ENCODE measurements around the gene LCNL1.
A peak's percentile ranks its signal among the peaks of the same experiment; 100 is the strongest.
"Not testable (repeated sequence)": the region's sequence is repeated elsewhere in the genome, so short reads cannot be mapped to it uniquely, and the experiment has no call there.

LCNL1 gene

DNA sequence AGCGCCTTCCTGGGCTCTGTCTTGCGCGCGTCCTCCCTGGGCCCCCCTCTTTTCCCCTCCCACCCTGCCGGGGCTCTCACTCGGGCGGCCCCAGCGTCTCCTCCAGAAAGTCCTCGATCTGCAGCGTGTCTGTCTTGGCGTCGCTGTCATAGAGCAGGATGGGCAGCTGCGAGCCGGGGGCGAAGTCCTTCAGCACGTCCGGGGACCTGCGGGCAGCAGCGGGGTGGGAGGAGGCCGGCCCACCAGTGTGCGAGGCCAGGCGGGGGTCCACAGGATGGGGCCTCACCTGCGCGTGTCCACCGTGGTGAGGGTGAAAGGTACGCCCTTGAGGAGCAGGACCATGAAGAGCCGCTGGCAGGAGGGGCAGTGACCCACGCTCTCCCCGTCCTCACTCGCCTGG lies 12.6 kb downstream of the LCNL1 start:
- no peak for DNase-seq

DNA sequence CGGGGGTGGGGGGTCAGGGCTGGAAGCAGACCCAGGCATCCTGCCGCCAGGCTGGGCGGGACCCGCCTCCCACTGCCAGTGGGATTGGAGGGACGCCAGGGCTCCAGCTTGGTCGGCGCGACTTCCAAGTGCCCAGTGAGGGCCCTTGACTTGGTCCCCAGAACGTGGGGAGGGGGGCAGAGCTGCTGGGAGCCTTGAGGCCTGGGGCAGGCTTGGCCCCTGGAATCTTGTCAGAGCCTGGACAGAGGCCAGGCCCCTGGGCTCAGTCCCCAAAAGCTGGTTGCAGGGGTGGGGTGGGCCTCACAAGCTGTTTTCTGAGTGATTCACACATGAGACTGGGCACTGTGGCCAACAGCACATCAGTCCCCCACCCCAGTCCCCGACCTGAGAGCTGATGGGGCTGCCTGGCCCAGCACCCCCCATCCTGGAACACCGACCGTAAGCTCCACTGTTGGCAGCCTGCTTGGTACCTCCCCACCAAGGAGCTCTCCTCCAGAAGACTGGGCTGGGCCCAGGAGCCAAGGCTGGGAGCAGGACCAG lies 13.0 kb downstream of the LCNL1 start:
- DNase-seq, result no peak

DNA sequence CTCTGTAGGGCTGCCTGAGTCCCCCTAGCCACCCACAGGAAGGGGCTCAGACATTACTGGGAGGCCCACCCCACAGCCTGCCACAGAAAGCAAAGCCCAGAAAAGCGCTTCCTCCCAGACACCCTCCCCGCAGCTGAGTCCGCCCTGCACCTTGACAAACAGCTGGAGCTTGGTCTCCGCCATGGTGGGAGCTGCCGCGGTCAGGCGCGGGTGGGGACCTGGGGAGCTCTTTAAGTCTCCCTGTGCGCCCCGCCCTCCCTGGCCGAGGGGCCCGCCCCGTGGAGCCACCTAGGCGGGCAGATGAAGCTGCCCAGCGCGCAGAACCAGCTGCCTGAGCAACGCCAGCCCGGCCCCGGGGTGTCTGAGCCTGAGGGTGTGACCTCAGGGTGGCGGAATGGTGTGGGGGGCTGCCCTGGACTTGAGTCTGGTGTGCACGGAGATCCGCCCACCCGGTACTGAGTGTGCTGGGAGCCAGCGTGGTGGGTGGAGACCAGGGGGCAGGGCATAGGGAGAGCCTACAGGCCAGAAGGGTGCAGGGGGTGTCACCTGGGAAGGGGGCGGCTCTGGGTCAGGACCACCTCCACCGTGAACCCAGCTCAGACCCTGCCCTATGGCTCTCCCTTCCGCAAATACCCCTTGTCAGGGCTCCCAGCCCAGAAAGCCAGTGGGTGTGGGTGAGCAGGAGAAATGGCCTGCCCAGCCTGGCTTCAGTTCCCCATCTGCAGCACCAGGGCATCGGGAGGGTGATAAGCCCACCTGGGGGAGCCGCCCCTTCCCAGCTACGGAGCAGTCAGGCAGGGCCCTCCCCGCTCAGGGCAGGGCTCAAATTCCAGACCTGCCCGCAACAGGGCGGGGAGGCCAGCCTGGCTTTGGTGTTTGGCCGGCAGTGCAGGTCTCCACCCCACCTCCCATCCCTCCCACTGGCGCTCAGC lies 13.8 kb downstream of the LCNL1 start, which contains the start of gene CLIC3:
Gene CLIC3 (minus strand): TSS at position 208 of the 932 bp plus-strand sequence. CDS start 25 bp downstream, at position 183.
- DNase-seq, result peak; percentile 36

DNA sequence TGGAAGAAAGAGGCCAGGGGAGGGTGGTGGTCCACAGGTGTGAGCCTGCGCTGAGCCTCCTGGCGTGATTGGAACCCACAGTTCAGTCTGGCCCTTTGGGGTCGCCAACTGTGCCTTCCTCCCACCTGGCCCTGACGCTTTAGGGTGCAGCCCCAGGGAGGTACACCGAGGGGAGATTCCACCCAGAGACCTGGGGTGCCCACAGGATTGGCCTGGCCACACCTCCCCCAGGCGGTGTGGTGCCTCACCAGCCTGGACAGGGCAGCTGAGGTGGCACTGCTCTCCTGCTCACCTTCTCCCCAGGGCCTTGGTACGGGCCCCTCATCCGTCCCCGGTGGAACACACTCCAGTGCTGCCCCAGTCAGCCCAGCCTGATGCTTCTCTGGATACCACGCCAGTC lies 14.6 kb downstream of the LCNL1 start:
- DNase-seq, result no peak

DNA sequence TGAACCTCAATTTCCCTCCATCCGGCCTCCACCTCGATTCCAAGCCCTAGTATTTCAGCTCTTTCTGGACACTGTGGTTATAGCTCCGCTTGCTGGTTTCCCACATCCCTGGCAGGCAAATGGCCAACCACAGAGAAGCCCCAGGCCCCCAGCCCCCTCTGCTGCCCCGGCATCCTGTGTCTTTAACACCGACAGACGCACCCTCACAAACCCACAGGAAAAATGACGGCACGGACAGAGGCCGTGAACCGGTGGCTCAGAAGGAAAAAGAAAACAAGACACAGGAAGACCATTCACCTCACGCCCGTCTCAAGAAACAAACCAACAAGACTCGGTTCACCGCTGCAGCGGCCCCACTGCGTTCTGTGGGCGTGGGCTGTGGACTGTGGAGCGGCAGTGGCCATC lies 15.0 kb downstream of the LCNL1 start:
- DNase-seq, result no peak

DNA sequence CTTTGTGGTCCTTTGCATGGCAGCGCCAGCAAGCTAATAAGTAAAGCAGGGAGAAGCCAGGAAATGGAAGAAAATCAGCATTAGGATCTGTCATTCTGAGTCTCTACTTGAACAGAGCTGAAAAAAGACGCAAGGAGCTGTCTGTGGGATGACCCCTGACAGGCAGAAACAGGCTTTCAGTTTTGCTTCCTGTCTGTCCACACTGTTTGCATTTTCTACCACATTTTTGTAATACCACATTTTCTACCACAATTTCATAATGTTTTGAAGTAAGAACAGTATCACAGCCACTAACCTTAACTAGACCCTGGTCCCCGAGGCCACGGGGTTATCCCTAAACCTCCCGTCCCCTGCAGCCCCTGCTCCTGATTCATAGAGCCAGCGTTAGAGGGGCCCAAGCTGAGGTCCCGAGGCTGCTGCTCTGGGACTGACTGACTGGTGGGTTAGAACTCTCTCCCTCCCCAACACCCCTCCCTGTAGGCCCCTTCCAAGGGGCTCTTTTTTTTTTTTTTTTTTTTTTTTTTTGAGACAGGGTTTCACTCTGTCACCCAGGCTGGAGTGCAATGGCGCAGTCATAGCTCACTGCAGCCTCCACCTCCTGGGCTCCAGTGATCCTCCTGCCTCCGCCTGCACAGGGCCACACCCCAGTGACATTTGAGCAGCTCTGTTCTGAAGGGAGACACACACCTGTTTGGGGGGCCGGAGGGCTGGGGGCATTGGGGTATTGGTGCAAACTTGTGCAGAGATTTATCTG lies 17.6 kb downstream of the LCNL1 start:
- DNase-seq, result no peak

DNA sequence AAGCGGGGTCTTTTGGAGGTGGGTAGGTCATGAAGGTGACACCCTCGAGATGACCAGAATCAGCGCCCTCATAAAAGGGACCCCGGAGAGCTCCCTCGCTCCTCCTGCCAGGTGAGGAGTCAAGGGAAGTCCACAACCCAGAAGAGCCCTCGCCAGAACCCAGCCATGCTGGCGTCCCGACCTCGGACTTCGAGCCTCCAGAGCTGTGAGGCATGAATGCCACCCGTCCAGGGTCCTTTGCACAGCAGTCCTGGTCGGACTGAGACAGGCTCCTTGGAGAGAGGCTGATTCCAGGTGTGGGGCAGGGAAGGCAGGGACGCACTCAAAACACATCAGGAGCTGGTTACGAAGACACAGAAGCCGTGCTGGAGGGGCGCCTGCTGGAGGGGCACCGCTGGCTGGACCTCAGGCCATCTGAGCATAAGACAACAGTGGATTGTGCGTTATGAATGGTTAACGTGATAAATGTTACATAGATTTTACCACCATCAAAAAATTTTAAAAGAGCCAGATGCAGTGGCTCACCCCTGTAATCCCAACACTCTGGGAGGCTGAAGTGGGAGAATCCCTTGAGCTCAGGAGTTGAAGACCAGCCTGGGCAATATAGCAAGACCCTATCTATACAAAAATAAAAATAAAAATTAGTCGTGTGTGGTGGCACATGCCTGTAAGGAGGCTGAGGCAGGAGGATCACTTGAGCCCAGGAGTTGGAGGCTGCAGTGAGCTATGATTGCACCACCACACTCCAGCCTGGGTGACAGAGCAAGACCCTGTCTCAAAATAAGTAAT lies 19.3 kb downstream of the LCNL1 start:
- DNase-seq, result no peak

DNA sequence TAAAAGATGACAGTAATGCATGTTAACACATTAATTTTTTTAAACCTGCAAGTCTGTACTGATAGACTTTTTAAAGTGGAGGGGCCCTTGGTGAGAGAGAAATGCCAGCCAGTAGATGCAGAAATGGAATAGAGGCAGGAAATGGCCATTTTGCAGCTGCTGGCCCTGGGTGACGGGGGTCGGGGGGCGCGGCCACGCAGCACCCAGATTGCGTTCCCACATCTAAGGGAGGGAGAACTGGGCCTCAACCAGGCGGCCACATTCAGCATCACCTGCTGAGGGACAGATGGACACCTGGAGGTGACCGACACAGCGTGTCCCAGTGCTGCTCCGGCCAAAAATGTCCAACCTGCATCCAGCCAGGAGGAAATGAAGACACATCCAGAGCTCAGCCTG lies 19.9 kb downstream of the LCNL1 start:
- no peak for DNase-seq

DNA sequence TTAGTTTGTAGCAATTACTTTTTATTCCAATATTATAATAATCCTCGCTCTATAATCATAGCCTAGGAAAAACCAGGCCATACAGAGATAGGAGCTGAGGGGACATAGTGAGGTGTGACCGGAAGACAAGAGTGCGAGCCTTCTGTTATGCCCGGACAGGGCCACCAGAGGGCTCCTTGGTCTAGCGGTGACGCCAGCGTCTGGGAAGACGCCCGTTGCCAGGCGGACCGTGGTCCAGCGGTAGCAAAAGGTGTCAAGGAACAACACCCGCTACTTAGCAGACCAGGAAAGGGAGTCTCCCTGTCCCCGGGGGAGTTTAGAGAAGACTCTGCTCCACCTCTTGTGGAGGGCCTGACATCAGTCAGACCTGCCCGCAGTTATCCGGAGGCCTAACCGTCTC lies 21.5 kb downstream of the LCNL1 start:
- not testable (repeated sequence) for DNase-seq

DNA sequence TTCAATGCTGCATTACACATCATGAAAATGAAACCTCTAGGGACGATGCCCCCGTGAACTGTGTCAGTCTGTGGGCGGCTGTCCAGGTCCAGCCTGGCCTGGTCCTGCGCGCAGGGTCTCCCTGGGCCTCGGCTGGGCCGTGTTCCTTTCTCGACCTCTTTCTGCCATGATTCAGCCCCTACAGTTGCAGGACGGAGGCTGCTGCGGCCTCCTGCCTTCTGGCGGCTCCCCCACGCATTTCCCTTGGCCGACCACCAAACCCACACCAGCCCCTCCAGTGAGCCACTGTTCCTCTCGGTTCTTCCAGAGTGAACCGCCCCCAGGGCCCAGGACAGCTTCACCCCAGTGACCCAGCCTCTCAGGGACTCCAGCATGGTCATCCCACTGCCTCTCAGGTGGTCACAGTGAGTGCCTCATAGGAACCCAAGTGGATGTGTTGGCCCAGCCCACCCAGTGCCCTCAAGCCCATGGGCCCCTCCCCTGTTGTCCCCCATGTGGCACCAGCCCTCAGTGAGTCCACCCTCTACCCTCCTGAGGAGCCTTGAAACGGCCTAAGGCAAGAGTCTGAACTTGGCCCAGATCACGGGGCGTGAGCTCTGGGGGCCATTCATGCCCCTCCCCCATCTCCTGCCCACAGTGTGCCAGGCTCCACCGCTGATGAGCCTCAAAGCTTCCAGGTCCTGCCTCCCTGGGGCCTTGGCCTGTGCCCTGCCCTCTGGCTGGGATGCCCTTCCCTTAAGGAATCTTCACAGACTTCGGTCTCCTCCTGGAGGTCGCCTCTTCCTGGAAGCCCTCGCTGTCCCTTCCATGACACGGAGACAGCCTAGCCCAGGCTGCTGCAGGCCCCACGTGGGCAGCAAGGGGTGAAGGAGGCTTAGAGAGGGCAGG lies 23.6 kb downstream of the LCNL1 start:
- DNase-seq, result no peak

DNA sequence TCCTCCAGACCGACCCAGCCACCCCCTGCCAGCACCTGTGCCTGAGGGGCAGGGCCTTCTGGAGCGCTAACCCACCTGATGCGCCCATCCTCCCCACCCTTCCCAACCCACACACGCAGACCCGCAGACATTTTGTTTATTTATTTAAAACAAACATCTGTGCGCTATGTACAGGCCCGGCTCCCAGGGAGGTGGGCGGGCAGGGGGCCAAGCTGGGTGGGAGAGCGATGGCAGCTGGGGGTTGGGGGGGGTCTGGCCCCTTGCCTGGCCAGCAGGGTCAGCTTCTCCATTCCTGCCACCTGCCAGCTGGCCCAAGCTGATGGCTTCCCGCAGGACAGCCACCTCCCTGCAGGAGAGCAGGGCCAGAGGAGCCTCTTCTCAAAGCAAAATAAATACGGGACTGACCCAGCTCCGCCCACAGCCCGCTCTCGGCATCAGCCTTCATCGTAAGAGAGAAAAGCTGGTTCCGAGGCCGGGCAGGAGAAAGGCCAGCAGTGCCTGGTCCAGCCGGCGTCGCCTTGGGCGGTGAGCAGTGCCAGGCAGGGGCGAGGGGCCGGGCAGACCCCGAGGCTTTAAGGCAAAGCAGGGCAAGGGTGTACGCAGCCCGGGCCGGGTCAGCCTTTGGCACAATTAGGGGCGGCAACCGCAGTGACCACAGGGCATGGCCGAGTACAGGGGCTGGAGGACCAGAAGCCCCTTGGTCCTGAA lies 24.5 kb downstream of the LCNL1 start:
- DNase-seq, result no peak

DNA sequence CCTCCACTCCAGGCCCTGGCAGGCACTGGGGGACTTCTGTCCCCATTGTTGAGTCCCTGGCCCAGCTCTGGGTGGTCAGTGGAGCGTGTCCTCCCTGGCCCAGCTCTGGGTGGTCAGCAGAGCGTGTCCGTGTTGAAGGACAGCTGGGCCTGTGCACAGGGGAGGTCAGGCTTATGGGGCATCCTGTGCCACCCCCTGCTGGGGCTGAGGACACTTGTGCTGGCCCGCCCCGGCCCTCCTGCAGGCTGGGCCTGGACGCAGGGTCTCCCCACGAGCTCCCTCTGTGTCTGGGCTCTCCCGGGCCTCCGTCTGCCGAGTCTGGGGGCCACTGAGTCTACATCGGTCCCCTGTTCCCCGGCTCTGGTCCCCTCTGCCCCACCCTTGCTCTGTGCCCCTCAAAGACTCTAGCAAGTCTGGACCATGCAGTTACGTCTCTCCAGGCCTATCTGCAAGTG lies 25.1 kb downstream of the LCNL1 start:
- DNase-seq, result no peak

DNA sequence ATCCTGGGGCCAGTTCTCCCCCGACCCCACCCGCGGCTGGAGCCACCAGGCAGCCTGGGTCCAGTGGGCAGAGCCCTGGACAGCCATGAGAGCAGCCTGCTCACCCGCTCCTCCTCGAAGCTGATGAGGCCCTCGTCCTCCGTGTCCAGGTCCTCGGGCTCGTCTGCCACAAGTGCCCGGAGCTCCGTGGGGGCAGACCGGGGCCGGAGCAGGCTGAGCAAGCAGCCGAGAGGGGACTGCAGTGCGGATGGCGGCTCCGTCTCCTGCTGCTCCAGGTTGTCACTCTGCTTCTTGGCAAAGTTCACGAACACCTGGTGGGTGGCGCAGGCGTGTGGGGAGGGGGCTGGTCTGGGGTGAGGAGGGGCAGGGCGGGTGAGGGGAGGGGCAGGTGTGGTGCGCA lies 25.5 kb downstream of the LCNL1 start:
- no peak for DNase-seq

DNA sequence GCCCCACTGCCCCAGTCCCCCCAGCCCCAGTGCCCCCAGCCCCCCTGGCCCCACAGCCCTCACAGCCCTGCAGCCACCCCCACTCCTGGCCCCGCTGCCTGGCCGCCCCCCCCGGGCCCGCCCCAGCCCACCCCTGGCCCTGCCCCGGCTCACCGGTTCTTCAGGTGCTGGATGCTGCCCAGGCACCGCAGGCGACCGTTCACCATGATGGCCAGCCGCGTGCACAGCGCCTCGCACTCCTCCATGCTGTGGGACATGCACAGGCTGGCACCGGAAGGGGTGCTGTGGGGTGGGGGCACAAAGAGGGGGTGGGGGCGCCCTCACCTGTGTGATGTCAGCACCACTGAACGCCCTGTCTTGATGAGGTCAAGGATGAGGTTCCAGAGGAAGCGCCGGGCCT lies 26.4 kb downstream of the LCNL1 start:
- DNase-seq, result no peak

DNA sequence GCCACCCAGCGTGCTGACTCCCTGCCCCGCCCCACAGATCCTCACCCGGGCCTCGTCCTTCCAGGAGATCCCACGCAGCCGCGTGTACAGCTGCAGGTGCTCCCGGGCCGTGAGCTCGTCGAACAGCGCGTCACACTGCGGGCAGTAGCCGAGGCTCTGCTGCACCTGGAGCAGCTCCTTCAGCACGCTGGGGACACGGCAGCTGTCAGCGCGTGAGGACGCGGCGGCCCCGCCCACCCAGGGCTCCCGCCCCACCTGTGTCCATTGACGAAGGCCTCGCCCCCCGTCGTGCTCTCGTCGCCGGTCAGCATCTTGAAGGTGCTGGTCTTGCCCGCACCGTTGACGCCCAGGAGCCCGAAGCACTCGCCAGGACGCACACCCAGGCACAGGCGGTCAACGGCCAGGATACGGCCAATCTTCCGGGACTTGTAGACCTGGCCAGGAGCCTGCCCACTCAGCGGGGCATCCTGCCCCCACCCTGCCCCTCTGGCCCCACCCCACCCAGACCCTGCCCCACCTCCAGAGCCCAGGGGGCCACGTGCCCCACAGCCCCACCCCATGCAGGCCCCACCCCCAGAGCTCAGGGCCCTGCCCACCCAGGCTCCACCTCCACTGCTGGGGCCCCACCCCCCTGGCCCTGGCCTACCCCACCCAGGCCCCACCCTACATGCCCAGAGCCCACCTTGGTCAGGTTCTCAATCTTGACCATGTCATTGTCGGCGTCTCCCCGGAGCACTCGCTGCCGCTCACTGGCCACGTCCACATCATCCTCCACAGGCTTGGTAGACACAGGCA lies 27.3 kb downstream of the LCNL1 start:
- no peak for DNase-seq

DNA sequence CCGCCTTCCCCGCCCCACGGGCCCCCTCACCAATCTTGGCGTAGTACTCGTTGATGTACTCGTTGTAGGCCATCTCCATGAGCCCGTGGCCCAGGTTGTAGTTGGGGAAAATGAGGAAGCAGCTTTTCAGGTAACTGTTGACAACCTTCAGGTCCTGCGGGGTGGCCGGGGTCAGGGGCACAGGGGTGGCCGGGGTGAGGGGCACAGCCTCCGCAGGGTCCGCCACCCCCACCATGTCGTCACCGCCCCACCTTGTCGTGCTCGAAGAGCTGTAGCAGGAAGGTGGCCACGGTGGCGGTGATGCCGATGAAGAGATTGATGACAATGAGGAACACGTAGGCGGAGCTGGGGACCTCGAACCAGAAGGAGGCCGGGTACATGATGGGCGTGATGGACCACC lies 28.4 kb downstream of the LCNL1 start:
- DNase-seq, result no peak

DNA sequence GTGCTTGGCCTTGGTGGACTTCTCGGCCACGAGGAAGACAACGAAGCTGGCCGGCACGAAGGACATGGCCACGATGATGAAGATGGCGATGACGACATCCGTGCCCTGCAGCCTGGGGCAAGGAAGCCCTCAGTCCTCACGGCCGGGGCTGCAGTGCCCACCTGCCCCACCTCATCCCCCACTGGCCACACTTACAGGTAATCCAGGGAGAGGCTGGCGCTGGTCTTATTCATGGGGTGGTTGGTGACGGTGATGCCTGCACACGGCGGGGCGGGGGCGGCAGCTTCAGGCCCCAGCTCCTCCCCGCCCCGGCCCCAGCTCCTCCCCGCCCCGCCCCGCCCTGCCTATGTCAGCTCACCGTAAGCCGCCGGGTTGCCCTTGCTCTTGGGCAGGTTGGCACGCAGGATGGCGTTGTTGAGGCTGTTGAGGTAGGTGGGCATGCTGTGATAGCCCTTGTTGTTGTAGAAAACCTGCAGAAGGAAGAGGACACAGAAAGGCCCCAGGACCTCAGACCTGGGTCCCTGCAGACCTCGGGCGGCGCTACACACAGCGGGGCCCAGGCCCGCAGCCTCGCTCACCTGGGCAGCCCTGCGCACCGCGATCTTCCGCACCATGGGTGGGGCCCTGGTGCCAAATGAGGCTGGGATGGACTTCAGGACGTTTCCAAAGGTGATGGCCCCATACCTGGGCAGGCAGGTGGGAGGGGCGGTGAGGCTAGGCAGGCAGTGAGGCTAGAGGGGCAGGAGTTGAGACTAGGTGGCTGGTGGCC lies 29.3 kb downstream of the LCNL1 start:
- no peak for DNase-seq

DNA sequence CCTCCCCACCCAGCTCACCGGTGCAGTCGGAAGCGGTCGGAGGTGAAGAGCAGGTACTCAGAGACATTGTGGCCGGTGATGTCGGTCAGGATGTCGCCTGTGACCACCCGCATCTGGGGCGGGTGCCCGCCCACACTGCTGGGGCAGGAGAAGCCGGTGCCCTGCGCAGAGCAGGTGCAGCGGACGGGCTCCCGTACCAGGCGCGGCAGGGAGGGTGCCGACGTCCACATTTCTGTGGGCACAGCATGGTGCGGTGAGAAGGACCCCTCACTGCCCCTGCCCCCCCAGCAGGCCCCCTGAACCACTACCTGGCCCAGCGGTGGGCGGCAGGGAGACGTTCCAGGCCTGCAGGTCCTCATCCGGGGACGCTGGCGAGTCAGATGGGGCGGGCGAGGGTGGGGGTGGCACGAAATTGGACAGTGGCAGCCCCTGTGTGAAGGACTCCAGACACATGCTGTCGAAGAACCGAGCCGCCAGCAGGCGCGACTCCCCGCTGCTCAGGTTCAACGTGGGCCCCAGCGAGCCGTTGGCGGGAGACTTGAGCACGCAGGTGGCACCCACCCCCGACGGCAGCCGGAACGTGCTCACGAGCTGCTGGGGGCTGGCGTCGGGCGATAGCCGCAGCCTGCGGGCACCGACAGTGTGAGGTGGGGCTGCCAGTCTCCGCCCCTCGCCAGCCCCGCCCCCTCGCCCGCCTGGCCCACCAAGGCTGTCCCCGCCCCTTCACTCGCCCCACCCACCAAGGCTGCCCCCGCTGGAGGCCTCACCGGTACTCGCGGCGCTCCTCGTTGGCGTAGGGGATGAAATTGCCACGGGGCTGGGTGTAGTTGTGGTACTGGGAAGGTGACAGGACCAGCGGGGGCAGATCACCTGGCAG lies 30.1 kb downstream of the LCNL1 start:
- DNase-seq, result no peak

All from T-helper 9 cell (primary cell).